Activated naive CD4-positive, alpha-beta T cell treated with anti-CD3 and anti-CD28 coated beads, Interleukin-2, amount 50 U/mL, for 72 hours (primary cell): ENCODE results near the gene REEP3. TPM values are rescaled to one million over a fixed set of nuclear protein-coding genes. Genes with fewer than 3 reads are reported as not detected.

ENCODE experiments used
- ATAC-seq, 2 donors: fragments of 150-1000 bp; cut with Tn5 transposase; 2 replicates each; pipeline ENCODE4 v1.10.0; 2021; ENCODE audit warnings: mild to moderate bottlenecking in 2 of 2, moderate library complexity in 2 of 2
- DNase-seq, 2 donors: peaks; one replicate each; pipeline ENCODE4 v3.0.0; 2021 to 2022; ENCODE audit warnings: low spot score in 2 of 2
- H3K27ac Mint-ChIP-seq, 2 donors: one replicate each; pipeline ENCODE4 v1.8.0; 2022; ENCODE audit warnings: mild to moderate bottlenecking in 2 of 2, mixed read lengths in 2 of 2
- H3K36me3 Mint-ChIP-seq, 2 donors: one replicate each; pipeline ENCODE4 v1.8.0; 2022; ENCODE audit warnings: mixed read lengths in 2 of 2
- H3K9me3 Mint-ChIP-seq, 2 donors: one replicate each; pipeline ENCODE4 v1.8.0; 2022; ENCODE audit warnings: mixed read lengths in 2 of 2
- total RNA-seq, 2 donors: library from RNA; stranded (reverse); gene quantifications; one replicate each; pipeline ENCODE4 v1.2.3, GENCODE V29; 2022

The REEP3 gene
- total RNA-seq, 2 donors from 2014 or later: 6.9 to 15.6 TPM

- ATAC-seq: peak in 1 of 2 donors; percentile 3
- Mint-ChIP-seq H3K27ac (peak overlapping the region; percentile 58 to 83), H3K9me3 (no peaks in the 10 kb centered on the region), H3K36me3 (peaks cover 0 to 4% of the 10 kb centered on the region in 2 donors)
- peak in 1 of 2 donors; percentile 13 for DNase-seq
These were observed 107.5 kb downstream of the REEP3 start for GRCh38 chr10:63628526-63629362.

DNA sequence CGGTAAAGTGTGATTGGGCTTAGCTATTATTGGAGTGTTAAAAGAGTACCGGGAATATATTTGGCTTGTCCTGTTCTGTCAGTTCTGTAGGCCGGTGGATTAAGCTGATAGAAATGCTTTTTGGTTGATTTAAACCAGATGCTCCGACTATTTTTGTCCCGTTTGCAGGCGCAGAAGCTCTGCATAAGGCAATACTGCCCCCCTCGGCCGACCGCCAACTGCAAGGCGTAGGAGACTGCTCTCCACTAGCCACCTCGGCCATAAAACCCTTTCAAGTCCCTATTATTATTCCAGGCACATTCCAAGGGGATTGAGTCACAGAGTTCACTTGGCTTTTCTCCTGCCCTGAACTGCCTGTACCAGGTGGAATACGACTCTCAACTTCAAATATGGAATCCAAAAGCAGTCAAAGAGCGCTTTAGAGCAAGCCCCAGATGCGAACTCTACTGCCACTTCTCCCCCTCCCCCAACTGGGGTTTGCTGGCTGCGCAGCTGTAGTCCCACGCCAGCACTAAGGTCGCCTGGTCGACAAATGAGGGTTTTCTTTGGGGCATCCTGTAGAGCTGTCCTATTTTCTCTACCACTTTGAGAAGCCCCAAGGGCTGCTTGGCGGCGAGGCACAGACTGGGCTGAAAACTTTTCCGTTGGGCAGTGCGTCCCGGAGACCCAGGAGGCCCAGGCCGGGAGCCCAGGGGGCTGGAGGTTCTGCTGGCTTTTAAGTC lies 108.3 kb downstream of the REEP3 start:
- peak; percentile 68 to 69 for ATAC-seq
- H3K27ac Mint-ChIP-seq: peak overlapping the region; percentile 58 to 83
- peak; percentile 75 to 79 for DNase-seq
- peaks cover 0 to 4% of the 10 kb centered on the region in 2 donors for H3K36me3 Mint-ChIP-seq
- H3K9me3 Mint-ChIP-seq: no peaks in the 10 kb centered on the region

GRCh38 chr10:63630085-63630930 lies 109.1 kb downstream of the REEP3 start:
- ATAC-seq: peak; percentile 75 to 78
- H3K36me3 Mint-ChIP-seq: peaks cover 0 to 4% of the 10 kb centered on the region in 2 donors

DNA sequence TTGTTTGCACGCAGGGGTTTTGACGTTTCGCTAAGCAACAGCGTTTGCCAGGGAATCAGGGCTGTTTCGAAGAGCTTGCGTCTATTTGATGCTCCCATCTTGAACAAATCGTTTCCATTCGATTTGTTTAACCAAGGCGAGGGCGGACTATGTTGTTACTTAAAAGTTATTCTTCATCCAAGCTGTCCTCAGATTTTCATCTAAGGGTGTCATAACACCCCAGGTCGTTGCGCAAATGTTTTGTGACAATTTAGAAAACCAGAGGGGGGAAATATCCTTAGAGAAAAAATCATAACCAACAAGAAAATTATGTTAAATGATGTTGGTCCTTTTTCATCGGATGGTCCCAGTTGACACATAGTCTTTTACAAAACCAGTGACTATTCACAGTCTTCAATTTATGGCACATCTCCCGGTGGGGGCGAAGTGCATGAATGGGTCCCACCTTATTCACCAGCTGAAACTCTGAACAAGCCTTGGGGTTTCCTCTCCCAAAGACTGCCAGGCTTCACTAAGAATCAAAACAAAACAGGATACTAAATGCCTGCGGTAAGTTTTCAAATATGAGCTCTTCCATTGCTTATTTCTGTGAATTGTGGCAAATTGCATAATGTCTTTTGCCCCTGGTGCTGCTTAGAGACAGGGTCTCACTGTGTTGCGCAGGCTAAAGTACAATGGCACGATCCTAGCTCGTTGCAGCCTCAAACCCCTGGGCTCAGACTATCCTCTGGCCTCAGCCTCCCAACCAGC lies 109.9 kb downstream of the REEP3 start:
- peaks cover 0 to 4% of the 10 kb centered on the region in 2 donors for H3K36me3 Mint-ChIP-seq
- ATAC-seq (no peak), DNase-seq (no peak)
- peak overlapping the region; percentile 82 to 83 for H3K27ac Mint-ChIP-seq
- no peaks in the 10 kb centered on the region for H3K9me3 Mint-ChIP-seq

More at GRCh38 chr10:63630085-63630930, 109.1 kb downstream of the REEP3 start:
- peak; percentile 73 to 82 for DNase-seq
- no peaks in the 10 kb centered on the region for H3K9me3 Mint-ChIP-seq
- H3K27ac Mint-ChIP-seq: peak overlapping the region; percentile 82 to 83

DNA sequence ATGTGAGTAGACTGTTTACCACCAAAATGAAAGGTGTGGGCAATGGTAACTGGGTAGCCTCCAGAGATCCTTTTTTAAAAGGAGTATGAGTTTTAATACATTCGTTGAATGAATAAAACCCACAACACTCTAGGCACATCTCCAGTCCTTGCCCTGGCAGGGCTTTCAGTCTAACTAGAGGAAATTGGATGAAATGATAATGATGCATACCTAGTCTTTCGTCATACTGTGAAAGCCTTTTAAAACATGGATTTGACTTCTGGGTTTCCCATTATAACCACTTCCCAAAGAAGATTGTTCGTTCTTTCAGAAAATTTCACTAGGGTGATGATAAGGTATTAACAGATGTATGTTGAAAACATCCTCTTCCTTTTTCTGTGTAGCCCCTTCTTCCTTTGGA lies 110.8 kb downstream of the REEP3 start:
- Mint-ChIP-seq H3K36me3 (peaks cover 0 to 4% of the 10 kb centered on the region in 2 donors), H3K9me3 (no peaks in the 10 kb centered on the region), H3K27ac (no peak overlapping the region)
- no peak for ATAC-seq
- no peak for DNase-seq

GRCh38 chr10:63633677-63634487 lies 112.7 kb downstream of the REEP3 start:
- peaks cover 0 to 1% of the 10 kb centered on the region in 2 donors for H3K36me3 Mint-ChIP-seq
- no peak for DNase-seq
- H3K9me3 Mint-ChIP-seq: no peaks in the 10 kb centered on the region
- ATAC-seq: no peak
- H3K27ac Mint-ChIP-seq: no peak overlapping the region

DNA sequence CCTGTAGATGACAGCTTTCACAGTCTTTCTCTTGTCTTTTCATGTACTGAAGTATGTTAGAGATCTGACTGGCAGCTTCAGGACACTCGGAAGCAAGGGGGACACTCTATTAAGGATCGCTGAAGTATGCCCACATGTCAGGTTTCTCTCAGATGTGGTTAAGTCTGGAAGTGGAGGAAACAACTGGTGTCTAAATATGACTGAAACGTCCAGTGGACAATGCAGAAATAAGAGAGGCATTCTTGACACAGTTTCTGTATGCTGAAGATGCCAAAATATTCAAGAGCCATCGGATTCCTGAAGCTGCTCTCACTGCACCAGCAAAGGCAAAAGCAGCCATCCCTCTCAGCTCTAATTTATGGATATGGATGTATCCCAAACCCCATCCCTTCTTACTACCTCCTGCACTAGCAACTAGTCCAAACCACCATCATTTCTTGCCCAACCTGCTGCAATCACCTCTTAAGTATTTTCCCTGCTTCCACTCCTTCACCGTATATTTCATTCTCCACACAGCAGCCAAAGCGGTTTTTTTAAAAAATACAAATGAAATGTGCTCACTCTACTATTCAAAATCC lies 113.4 kb downstream of the REEP3 start:
- no peak overlapping the region for H3K27ac Mint-ChIP-seq
- DNase-seq: no peak
- no peak for ATAC-seq

DNA sequence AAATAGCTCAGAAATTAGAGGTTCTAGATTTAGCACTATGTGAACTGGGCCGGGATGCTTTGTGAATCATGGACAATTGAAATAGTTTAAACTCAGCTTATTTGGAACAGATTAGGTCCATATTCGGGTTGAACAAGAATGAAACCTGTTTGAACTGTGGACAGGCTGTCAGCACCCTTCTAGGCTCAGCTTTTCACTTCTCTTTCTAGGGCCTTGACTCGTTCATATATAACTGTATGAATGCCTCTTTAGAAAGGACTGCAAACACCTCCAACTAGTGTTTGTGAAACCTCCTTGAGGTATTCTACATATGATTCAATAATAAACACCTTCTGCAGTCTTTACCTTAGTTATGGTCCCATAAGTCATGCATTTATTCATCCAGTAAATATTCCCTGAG lies 115.6 kb downstream of the REEP3 start:
- peak in 1 of 2 donors; percentile 79 for ATAC-seq
- no peak for DNase-seq
- no peak overlapping the region for H3K27ac Mint-ChIP-seq

More for the DNA sequence above, 113.4 kb downstream of the REEP3 start:
- no peaks in the 10 kb centered on the region for H3K9me3 Mint-ChIP-seq
- no peaks in the 10 kb centered on the region for H3K36me3 Mint-ChIP-seq

GRCh38 chr10:63637901-63638327 lies 116.7 kb downstream of the REEP3 start:
- Mint-ChIP-seq H3K27ac (no peak overlapping the region), H3K36me3 (no peaks in the 10 kb centered on the region), H3K9me3 (no peaks in the 10 kb centered on the region)
- DNase-seq (no peak), ATAC-seq (no peak)

More for the DNA sequence above, 115.6 kb downstream of the REEP3 start:
- H3K36me3 Mint-ChIP-seq: no peaks in the 10 kb centered on the region
- no peaks in the 10 kb centered on the region for H3K9me3 Mint-ChIP-seq

DNA sequence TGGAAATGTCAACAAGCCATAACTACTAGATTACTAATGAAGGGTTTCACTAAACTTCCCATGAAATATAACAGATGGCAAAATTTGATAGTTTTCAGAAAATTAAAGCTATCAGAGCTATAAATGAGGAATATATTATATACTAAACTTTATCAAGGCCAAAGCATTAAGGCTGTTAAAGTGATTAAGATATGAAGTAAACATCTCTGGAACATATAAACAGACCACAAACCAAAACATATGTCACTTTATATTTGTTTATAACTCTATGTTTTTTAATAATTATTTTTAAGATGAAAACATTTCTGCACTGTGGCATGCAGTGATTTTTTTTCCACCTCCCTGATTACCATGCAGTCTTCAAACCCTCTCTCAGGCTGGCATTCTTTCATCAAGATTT lies 120.2 kb downstream of the REEP3 start:
- Mint-ChIP-seq H3K36me3 (no peaks in the 10 kb centered on the region), H3K9me3 (no peaks in the 10 kb centered on the region), H3K27ac (no peak overlapping the region)
- DNase-seq: no peak
- ATAC-seq: no peak

GRCh38 chr10:63641799-63642198 lies 120.6 kb downstream of the REEP3 start:
- no peaks in the 10 kb centered on the region for H3K9me3 Mint-ChIP-seq
- DNase-seq (no peak), ATAC-seq (no peak)
- H3K27ac Mint-ChIP-seq: no peak overlapping the region
- H3K36me3 Mint-ChIP-seq: no peaks in the 10 kb centered on the region

DNA sequence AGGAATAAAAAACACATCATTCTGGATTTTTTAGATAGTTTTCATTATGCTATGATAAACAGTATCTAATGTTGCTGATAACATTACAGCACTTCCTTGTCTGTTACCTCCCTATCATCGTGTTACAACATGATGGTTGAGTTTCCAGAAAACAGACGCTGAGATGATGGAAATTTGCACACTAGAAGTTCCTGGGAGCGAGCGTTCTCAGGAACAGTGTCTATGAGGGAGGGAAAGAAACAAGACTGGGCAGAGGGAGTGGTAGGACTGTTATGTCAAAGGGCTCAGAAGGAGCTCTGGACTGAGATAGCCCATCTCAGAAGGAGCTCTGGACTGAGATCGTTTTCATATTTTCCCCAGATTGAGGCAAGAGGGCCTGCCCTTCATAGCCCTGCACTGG lies 121.6 kb downstream of the REEP3 start:
- DNase-seq: no peak
- Mint-ChIP-seq H3K36me3 (no peaks in the 10 kb centered on the region), H3K27ac (no peak overlapping the region), H3K9me3 (no peaks in the 10 kb centered on the region)
- no peak for ATAC-seq

- no peaks in the 10 kb centered on the region for H3K36me3 Mint-ChIP-seq
- DNase-seq (no peak), ATAC-seq (peak; percentile 20 to 85)
- peak overlapping the region in 1 of 2 donors; percentile 58 for H3K27ac Mint-ChIP-seq
- no peaks in the 10 kb centered on the region for H3K9me3 Mint-ChIP-seq
These were observed 123.4 kb downstream of the REEP3 start for GRCh38 chr10:63644418-63645142.

- Mint-ChIP-seq H3K27ac (peak overlapping the region in 1 of 2 donors; percentile 58), H3K9me3 (no peaks in the 10 kb centered on the region), H3K36me3 (no peaks in the 10 kb centered on the region)
- ATAC-seq: peak in 1 of 2 donors; percentile 61
- DNase-seq: no peak
These were observed 124.0 kb downstream of the REEP3 start for GRCh38 chr10:63645195-63645594.
